PC-3 (cell line): ENCODE measurements around the gene KIF5A. TPM values are rescaled to one million over a fixed set of nuclear protein-coding genes. Genes with fewer than 3 reads are reported as not detected.
A peak's percentile ranks its signal among the peaks of the same experiment; 100 is the strongest.

ENCODE experiments used
- ATAC-seq: fragments of 200-7000 bp; cut with Tn5 transposase; 2 replicates; pipeline ENCODE4 v1.9.1; 2020; ENCODE audit warnings: mild to moderate bottlenecking, moderate library complexity
- BruUV-seq: library from RNA; stranded (reverse); fragments of 400-500 nt; replicated peaks from 2 replicates; lab custom pipeline; 2021; lab: Mats Ljungman, UMichigan
- CTCF ChIA-PET: fragments of 300-600 bp; sonication (Branson Sonifier 250); formaldehyde crosslinking; loops from one replicate; lab custom pipeline; 2022; ENCODE audit warnings: antibody characterized with exemption; lab: Charles Lee
- POLR2A ChIA-PET: fragments of 300-600 bp; sonication (Branson Sonifier 250); formaldehyde crosslinking; loops from one replicate; lab custom pipeline; 2022; ENCODE audit warnings: antibody characterized with exemption; ENCODE audit not compliant: unreplicated experiment; lab: Charles Lee
- DNase-seq: peaks from one replicate; pipeline ENCODE4 v3.0.0-alpha.2; 2015
- H2AFZ ChIP-seq: fragments of 300-600 bp; sonication (generic); 2 replicates; pipeline ENCODE4 v1.6.0; 2016; ENCODE audit warnings: antibody characterized with exemption, low read length
- H3F3A ChIP-seq: fragments of 300-600 bp; sonication (generic); one replicate; pipeline ENCODE4 v1.6.0; 2017; ENCODE audit warnings: antibody characterized with exemption, low read length, control low read depth, mild to moderate bottlenecking; ENCODE audit not compliant: unreplicated experiment
- H3K27ac ChIP-seq: fragments of 300-600 bp; sonication (generic); 2 replicates; pipeline ENCODE4 v1.5.1; 2016; ENCODE audit warnings: mild to moderate bottlenecking, low read length
- H3K27me3 ChIP-seq: fragments of 300-600 bp; sonication (generic); 2 replicates; pipeline ENCODE4 v1.6.1; 2016; ENCODE audit warnings: low read length, mixed read lengths
- H3K36me3 ChIP-seq: fragments of 300-600 bp; sonication (generic); 2 replicates; pipeline ENCODE4 v1.6.1; 2016; ENCODE audit warnings: low read depth, mixed run types, low read length, mixed read lengths
- H3K4me1 ChIP-seq: fragments of 300-600 bp; sonication (generic); 2 replicates; pipeline ENCODE4 v1.5.1; 2016; ENCODE audit warnings: low read length; ENCODE audit not compliant: insufficient read depth
- H3K4me2 ChIP-seq: fragments of 300-600 bp; sonication (generic); 2 replicates; pipeline ENCODE4 v1.6.0; 2016; ENCODE audit warnings: low read length
- H3K4me3 ChIP-seq: fragments of 300-600 bp; sonication (generic); 2 replicates; pipeline ENCODE4 v1.5.1; 2016; ENCODE audit warnings: mild to moderate bottlenecking, low read length, mixed read lengths
- H3K79me2 ChIP-seq: fragments of 300-600 bp; sonication (generic); 2 replicates; pipeline ENCODE4 v1.6.1; 2017; ENCODE audit warnings: low read length, mixed read lengths
- H3K9ac ChIP-seq: fragments of 300-600 bp; sonication (generic); 2 replicates; pipeline ENCODE4 v1.6.0; 2016; ENCODE audit warnings: mild to moderate bottlenecking, low read length
- H3K9me2 ChIP-seq: fragments of 300-600 bp; sonication (generic); replicated peaks from 2 replicates; pipeline ENCODE4 v1.6.1; 2016; ENCODE audit warnings: mixed run types, low read length, mixed read lengths
- H3K9me3 ChIP-seq: fragments of 300-600 bp; sonication (generic); 2 replicates; pipeline ENCODE4 v1.6.1; 2016; ENCODE audit warnings: low read length, mixed read lengths
- H4K20me1 ChIP-seq: fragments of 300-600 bp; sonication (generic); 2 replicates; pipeline ENCODE4 v1.6.1; 2016; ENCODE audit warnings: low read length, mixed read lengths
- CTCF ChIP-seq: fragments of 300-600 bp; sonication (generic); conservative IDR thresholded peaks from 2 replicates; pipeline ENCODE4 v1.5.1; 2017; ENCODE audit warnings: antibody characterized with exemption, low read depth, mild to moderate bottlenecking, low read length
- EZH2 ChIP-seq: fragments of 300-600 bp; sonication (generic); IDR thresholded peaks from one replicate; pipeline ENCODE4 v1.6.1; 2017; ENCODE audit warnings: antibody characterized with exemption, mild to moderate bottlenecking, low read length; ENCODE audit not compliant: unreplicated experiment
- EZH2phosphoT487 ChIP-seq: fragments of 300-600 bp; sonication (generic); IDR thresholded peaks from 2 replicates; pipeline ENCODE4 v1.6.1; 2018; ENCODE audit warnings: mild to moderate bottlenecking, antibody characterized with exemption, low read length, borderline replicate concordance
- intact Hi-C: fragments of 100-400 bp; cut with micrococcal nuclease; formaldehyde crosslinking; loops from 2 replicates; pipeline ENCODE4 v1.9.0; 2023
- total RNA-seq: library from RNA; depleted of rRNA; stranded (reverse); fragments of >200 nt; gene quantifications from 2 replicates; pipeline ENCODE4 v1.2.3, GENCODE V29; 2014

Gene KIF5A
- total RNA-seq, 1 experiment from 2014 or later: not detected

GRCh38 chr12:57579677-57580465, 30.0 kb downstream of the KIF5A start:
- H3K4me1 ChIP-seq: peaks cover 9% of the 10 kb centered on the region
- no peaks in the 10 kb centered on the region for H3F3A ChIP-seq
- ChIA-PET POLR2A (no interaction called here), CTCF (no interaction called here)
- no peak overlapping the region for H3K9ac ChIP-seq
- DNase-seq (peak; percentile 42), ATAC-seq (peak; percentile 74)
- H2AFZ ChIP-seq: no peak overlapping the region
- intact Hi-C loops: loop anchor here (5.0 kb wide), 1 partner anchor 112 kb away; the partner anchor contains the start of gene OS9
- no peak overlapping the region for H3K27ac ChIP-seq
- H3K9me3 ChIP-seq: no peaks in the 10 kb centered on the region
- no peaks in the 10 kb centered on the region for H3K27me3 ChIP-seq
- TF ChIP-seq CTCF (no peak), EZH2phosphoT487 (no peak), EZH2 (no peak)
- H4K20me1 ChIP-seq: no peaks in the 10 kb centered on the region
- H3K4me3 ChIP-seq: no peak overlapping the region
- H3K4me2 ChIP-seq: peak overlapping the region; percentile 7; the same call in 1 of the 2 replicates
- H3K9me2 ChIP-seq: no peaks in the 10 kb centered on the region
- BruUV-seq: no TSS peak
- H3K79me2 ChIP-seq: no peaks in the 10 kb centered on the region
- H3K36me3 ChIP-seq: no peaks in the 10 kb centered on the region

GRCh38 chr12:57580466-57580795, 30.6 kb downstream of the KIF5A start:
- H3K4me2 ChIP-seq: no peak overlapping the region
- DNase-seq (no peak), ATAC-seq (no peak)
- no peaks in the 10 kb centered on the region for H3K79me2 ChIP-seq
- no peaks in the 10 kb centered on the region for H3F3A ChIP-seq
- no peaks in the 10 kb centered on the region for H3K27me3 ChIP-seq
- H4K20me1 ChIP-seq: no peaks in the 10 kb centered on the region
- no peaks in the 10 kb centered on the region for H3K9me2 ChIP-seq
- intact Hi-C loops: loop anchor here (5.0 kb wide), 1 partner anchor 112 kb away; the partner anchor contains the start of gene OS9
- no peaks in the 10 kb centered on the region for H3K9me3 ChIP-seq
- no TSS peak for BruUV-seq
- peaks cover 9% of the 10 kb centered on the region for H3K4me1 ChIP-seq
- TF ChIP-seq EZH2: no peak
- no peak for TF ChIP-seq EZH2phosphoT487
- TF ChIP-seq CTCF: no peak
- ChIA-PET CTCF (no interaction called here), POLR2A (no interaction called here)
- H3K9ac ChIP-seq: no peak overlapping the region
- H2AFZ ChIP-seq: no peak overlapping the region
- H3K27ac ChIP-seq: no peak overlapping the region
- H3K36me3 ChIP-seq: no peaks in the 10 kb centered on the region
- no peak overlapping the region for H3K4me3 ChIP-seq

- no peak overlapping the region for H2AFZ ChIP-seq
- DNase-seq (no peak), ATAC-seq (no peak)
- H3F3A ChIP-seq: no peaks in the 10 kb centered on the region
- H3K4me1 ChIP-seq: peaks cover 9% of the 10 kb centered on the region
- H3K27me3 ChIP-seq: no peaks in the 10 kb centered on the region
- TF ChIP-seq EZH2phosphoT487: no peak
- no peak for TF ChIP-seq CTCF
- TF ChIP-seq EZH2: no peak
- ChIA-PET POLR2A (interaction anchor here (0.5 kb wide), 1 partner anchor 22 kb away, joined by 3 read pairs; no protein-coding TSS in a partner anchor), CTCF (interaction anchor here (0.6 kb wide), 2 partner anchors 41 to 92 kb away, joined by 3 to 4 read pairs; no protein-coding TSS in a partner anchor)
- no peak overlapping the region for H3K4me3 ChIP-seq
- no peaks in the 10 kb centered on the region for H3K36me3 ChIP-seq
- H4K20me1 ChIP-seq: no peaks in the 10 kb centered on the region
- no peaks in the 10 kb centered on the region for H3K79me2 ChIP-seq
- no peak overlapping the region for H3K27ac ChIP-seq
- no peak overlapping the region for H3K4me2 ChIP-seq
- no peaks in the 10 kb centered on the region for H3K9me3 ChIP-seq
- no peak overlapping the region for H3K9ac ChIP-seq
- BruUV-seq: no TSS peak
- H3K9me2 ChIP-seq: no peaks in the 10 kb centered on the region
- intact Hi-C loops: loop anchor here (2.0 to 5.0 kb wide), 2 partner anchors 35 to 110 kb away; partner anchors contain the start of genes DCTN2 and OS9
Observed at GRCh38 chr12:57581802-57582201, 32.0 kb downstream of the KIF5A start.
